ENCODE results near the gene CCDC43. TPM values are rescaled to one million over a fixed set of nuclear protein-coding genes. Genes with fewer than 3 reads are reported as not detected.
"Not testable (repeated sequence)": the region's sequence is repeated elsewhere in the genome, so short reads cannot be mapped to it uniquely, and the experiment has no call there.

CCDC43 gene
- total RNA-seq, 1 experiment from 2014 or later: 34.3 TPM

- H2BK20ac ChIP-seq (ENCODE audit: low read depth, low read length, poor library complexity, severe bottlenecking); H2BK120ac ChIP-seq (ENCODE audit: low read depth, low read length, poor library complexity, severe bottlenecking); H3K4me2 ChIP-seq (ENCODE audit: insufficient read depth, insufficient read length, low read length); H2BK12ac ChIP-seq (ENCODE audit: insufficient read length, low read depth, low read length); H3K79me2 ChIP-seq (ENCODE audit: insufficient read depth, low read length); H4K20me1 ChIP-seq (ENCODE audit: control insufficient read depth, insufficient read depth, insufficient read length); H3K18ac ChIP-seq (ENCODE audit: insufficient read length, low read depth, low read length); H4K8ac ChIP-seq (replicated peaks; ENCODE audit: insufficient read length, low read depth, low read length); H4K5ac ChIP-seq (ENCODE audit: insufficient read length, low read depth, low read length); H3K14ac ChIP-seq (ENCODE audit: insufficient read depth, low read length); H2AK5ac ChIP-seq (ENCODE audit: insufficient read length, low read length); H3K23me2 ChIP-seq (ENCODE audit: insufficient read length, low read depth, low read length, poor library complexity, severe bottlenecking); H3K9me3 Mint-ChIP-seq; H3K56ac ChIP-seq (ENCODE audit: insufficient read length, low read depth, low read length); H4K91ac ChIP-seq (ENCODE audit: insufficient read length, low read depth, low read length); H3K9ac ChIP-seq (ENCODE audit: extremely low read depth, insufficient read length, low read length); H2BK5ac ChIP-seq (ENCODE audit: insufficient read length, low read length); H3K4me1 ChIP-seq (ENCODE audit: insufficient read depth, low read length); H2BK15ac ChIP-seq (ENCODE audit: low read depth, low read length); H3K27me3 Mint-ChIP-seq (ENCODE audit: low read depth); H3K9me3 ChIP-seq (ENCODE audit: control insufficient read depth, low read depth, low read length); H3K27me3 ChIP-seq (ENCODE audit: insufficient read depth, low read length); H3K23ac ChIP-seq (ENCODE audit: insufficient read length, low read depth, low read length); H3T11ph ChIP-seq (ENCODE audit: low read length); H2AFZ ChIP-seq (ENCODE audit: low read length); H3K4ac ChIP-seq (ENCODE audit: low read depth, low read length); H3K27ac ChIP-seq (ENCODE audit: insufficient read length, low read depth, low read length); H3K79me1 ChIP-seq (ENCODE audit: insufficient read depth, low read depth, low read length, poor library complexity, severe bottlenecking): not testable (repeated sequence)
- Mint-ChIP-seq H3K27ac (peak overlapping the region in 1 of 3 experiments; percentile 25; a peak in 1 of 7 replicates), H3K4me1 (peaks cover 13 to 15% of the 10 kb centered on the region in 2 experiments), H3K36me3 (ENCODE audit: insufficient read depth in 1 of 3, low read depth in 3 of 3) (peaks cover 0 to 12% (median 0%) of the 10 kb centered on the region in 3 experiments; a peak in 5 of 7 replicates), H3K4me3 (peak overlapping the region; percentile 98 to 99; a peak in 4 of 5 replicates)
- TF ChIP-seq CTCF (conservative IDR thresholded peaks at IDR 0.05): peak; percentile 44
- peak; percentile 48 for DNase-seq
- no CpG with 5 or more reads among the region's 21 CpGs for WGBS (ENCODE audit: extremely low coverage, insufficient read length, low lambda C conversion rate)
These were observed 1.2 kb upstream of the CCDC43 start for GRCh38 chr17:44690746-44691306.

Data from H9 (cell line).